ENCODE measurements around the gene STAB2.

GRCh38 chr12:103783744-103784664 lies 196.9 kb downstream of the STAB2 start:
- TF ChIP-seq, protein P1, sequence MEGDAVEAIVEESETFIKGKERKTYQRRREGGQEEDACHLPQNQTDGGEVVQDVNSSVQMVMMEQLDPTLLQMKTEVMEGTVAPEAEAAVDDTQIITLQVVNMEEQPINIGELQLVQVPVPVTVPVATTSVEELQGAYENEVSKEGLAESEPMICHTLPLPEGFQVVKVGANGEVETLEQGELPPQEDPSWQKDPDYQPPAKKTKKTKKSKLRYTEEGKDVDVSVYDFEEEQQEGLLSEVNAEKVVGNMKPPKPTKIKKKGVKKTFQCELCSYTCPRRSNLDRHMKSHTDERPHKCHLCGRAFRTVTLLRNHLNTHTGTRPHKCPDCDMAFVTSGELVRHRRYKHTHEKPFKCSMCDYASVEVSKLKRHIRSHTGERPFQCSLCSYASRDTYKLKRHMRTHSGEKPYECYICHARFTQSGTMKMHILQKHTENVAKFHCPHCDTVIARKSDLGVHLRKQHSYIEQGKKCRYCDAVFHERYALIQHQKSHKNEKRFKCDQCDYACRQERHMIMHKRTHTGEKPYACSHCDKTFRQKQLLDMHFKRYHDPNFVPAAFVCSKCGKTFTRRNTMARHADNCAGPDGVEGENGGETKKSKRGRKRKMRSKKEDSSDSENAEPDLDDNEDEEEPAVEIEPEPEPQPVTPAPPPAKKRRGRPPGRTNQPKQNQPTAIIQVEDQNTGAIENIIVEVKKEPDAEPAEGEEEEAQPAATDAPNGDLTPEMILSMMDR (IDR thresholded peaks at IDR 0.05; ENCODE audit: control extremely low read depth in 1 of 3, insufficient read depth in 1 of 3, low read depth in 1 of 3, low read length in 3 of 3), result no peak
- TF ChIP-seq CHD2 (IDR thresholded peaks at IDR 0.05; ENCODE audit: low read length), result no peak
- no peak for TF ChIP-seq RBBP5 (IDR thresholded peaks at IDR 0.05; ENCODE audit: borderline replicate concordance, low read depth, low read length)
- TF ChIP-seq RFX5 (IDR thresholded peaks at IDR 0.05; ENCODE audit: borderline replicate concordance, low read depth, low read length), result no peak
- TF ChIP-seq RXRA (IDR thresholded peaks at IDR 0.05; ENCODE audit: insufficient read depth, low read depth, low read length), result no peak
- no peak for TF ChIP-seq CHD1 (IDR thresholded peaks at IDR 0.05; ENCODE audit: low read depth, low read length)
- TF ChIP-seq MAX (IDR thresholded peaks at IDR 0.05), result no peak
- no peak for TF ChIP-seq EZH2 (IDR thresholded peaks at IDR 0.05; ENCODE audit: low read depth, low read length, severe bottlenecking)
- TF ChIP-seq POLR2A (IDR thresholded peaks at IDR 0.05; ENCODE audit: control extremely low read depth in 1 of 2, low read depth in 2 of 2, low read length in 2 of 2), result no peak
- no peak for TF ChIP-seq RNF2 (IDR thresholded peaks at IDR 0.05; ENCODE audit: borderline replicate concordance, low read depth, low read length, missing control alignments, poor library complexity, severe bottlenecking)
